ENCODE measurements around the gene ETHE1. TPM values are rescaled to one million over a fixed set of nuclear protein-coding genes. Genes with fewer than 3 reads are reported as not detected.
A peak's percentile ranks its signal among the peaks of the same experiment; 100 is the strongest.

The ETHE1 gene
- total RNA-seq, 1 donor: 52.1 TPM

GRCh38 chr19:43483281-43483680 lies 43.7 kb downstream of the ETHE1 start:
- TF ChIP-seq, protein P1, sequence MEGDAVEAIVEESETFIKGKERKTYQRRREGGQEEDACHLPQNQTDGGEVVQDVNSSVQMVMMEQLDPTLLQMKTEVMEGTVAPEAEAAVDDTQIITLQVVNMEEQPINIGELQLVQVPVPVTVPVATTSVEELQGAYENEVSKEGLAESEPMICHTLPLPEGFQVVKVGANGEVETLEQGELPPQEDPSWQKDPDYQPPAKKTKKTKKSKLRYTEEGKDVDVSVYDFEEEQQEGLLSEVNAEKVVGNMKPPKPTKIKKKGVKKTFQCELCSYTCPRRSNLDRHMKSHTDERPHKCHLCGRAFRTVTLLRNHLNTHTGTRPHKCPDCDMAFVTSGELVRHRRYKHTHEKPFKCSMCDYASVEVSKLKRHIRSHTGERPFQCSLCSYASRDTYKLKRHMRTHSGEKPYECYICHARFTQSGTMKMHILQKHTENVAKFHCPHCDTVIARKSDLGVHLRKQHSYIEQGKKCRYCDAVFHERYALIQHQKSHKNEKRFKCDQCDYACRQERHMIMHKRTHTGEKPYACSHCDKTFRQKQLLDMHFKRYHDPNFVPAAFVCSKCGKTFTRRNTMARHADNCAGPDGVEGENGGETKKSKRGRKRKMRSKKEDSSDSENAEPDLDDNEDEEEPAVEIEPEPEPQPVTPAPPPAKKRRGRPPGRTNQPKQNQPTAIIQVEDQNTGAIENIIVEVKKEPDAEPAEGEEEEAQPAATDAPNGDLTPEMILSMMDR (IDR thresholded peaks at IDR 0.05; ENCODE audit: extremely low read depth, low read depth, low read length): no peak

GRCh38 chr19:43482193-43482592 lies 44.8 kb downstream of the ETHE1 start:
- H3K27ac ChIP-seq (ENCODE audit: low read depth, low read length): no peak overlapping the region
- peaks cover 6% of the 10 kb centered on the region for H3K36me3 ChIP-seq (ENCODE audit: insufficient read depth, low read length)
- no peaks in the 10 kb centered on the region for H3K79me2 ChIP-seq (ENCODE audit: insufficient read depth, low read length)
- peak; percentile 17 for DNase-seq (ENCODE audit: insufficient read length, low spot score, missing footprints)
- no peak overlapping the region for H3K4me2 ChIP-seq (ENCODE audit: insufficient read depth, low read length)
- H4K20me1 ChIP-seq (ENCODE audit: insufficient read depth, low read length): no peaks in the 10 kb centered on the region
- H3K27me3 ChIP-seq (ENCODE audit: insufficient read depth, low read length): no peaks in the 10 kb centered on the region
- H3K4me1 ChIP-seq (ENCODE audit: insufficient read depth, low read length): no peaks in the 10 kb centered on the region
- H2AFZ ChIP-seq (ENCODE audit: low read length): no peak overlapping the region
- H3K4me3 ChIP-seq (ENCODE audit: insufficient read depth, low read length): no peak overlapping the region
- H3K9me3 ChIP-seq (ENCODE audit: low read depth, low read length): no peaks in the 10 kb centered on the region
- TF ChIP-seq, protein P1 (IDR thresholded peaks at IDR 0.05; ENCODE audit: extremely low read depth, low read depth, low read length): no peak

More at GRCh38 chr19:43483281-43483680, 43.7 kb downstream of the ETHE1 start:
- no peaks in the 10 kb centered on the region for H3K79me2 ChIP-seq (ENCODE audit: insufficient read depth, low read length)
- DNase-seq (ENCODE audit: insufficient read length, low spot score, missing footprints): no peak
- H4K20me1 ChIP-seq (ENCODE audit: insufficient read depth, low read length): no peaks in the 10 kb centered on the region
- no peaks in the 10 kb centered on the region for H3K9me3 ChIP-seq (ENCODE audit: low read depth, low read length)
- no peaks in the 10 kb centered on the region for H3K36me3 ChIP-seq (ENCODE audit: insufficient read depth, low read length)
- no peak overlapping the region for H3K4me3 ChIP-seq (ENCODE audit: insufficient read depth, low read length)
- H3K4me2 ChIP-seq (ENCODE audit: insufficient read depth, low read length): no peak overlapping the region
- no peaks in the 10 kb centered on the region for H3K27me3 ChIP-seq (ENCODE audit: insufficient read depth, low read length)
- no peaks in the 10 kb centered on the region for H3K4me1 ChIP-seq (ENCODE audit: insufficient read depth, low read length)
- no peak overlapping the region for H2AFZ ChIP-seq (ENCODE audit: low read length)
- H3K27ac ChIP-seq (ENCODE audit: low read depth, low read length): no peak overlapping the region

DNA sequence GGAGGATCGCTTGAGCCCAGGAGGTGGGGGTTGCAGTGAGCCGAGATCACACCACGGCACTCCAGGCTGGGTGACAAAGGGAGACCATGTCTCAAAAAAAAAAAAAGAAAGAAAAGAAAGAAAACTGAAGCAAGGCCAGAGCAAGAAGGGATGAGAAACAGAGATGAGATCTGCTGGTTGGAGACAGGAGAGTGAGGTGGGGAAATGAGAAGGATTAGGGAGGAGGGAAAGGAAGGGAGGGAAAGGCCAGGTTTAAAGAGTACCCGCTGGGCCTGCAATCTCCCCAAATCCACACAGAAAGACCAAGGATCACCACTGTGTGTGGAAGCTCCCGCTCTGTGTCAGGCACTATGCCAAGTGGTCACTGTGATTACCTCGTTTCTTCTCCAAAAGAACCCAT lies 45.3 kb downstream of the ETHE1 start:
- DNase-seq (ENCODE audit: insufficient read length, low spot score, missing footprints): peak; percentile 18
- Histone ChIP-seq H2AFZ (ENCODE audit: low read length) (no peak overlapping the region), H3K36me3 (ENCODE audit: insufficient read depth, low read length) (peaks cover 6% of the 10 kb centered on the region), H4K20me1 (ENCODE audit: insufficient read depth, low read length) (no peaks in the 10 kb centered on the region), H3K27ac (ENCODE audit: low read depth, low read length) (no peak overlapping the region), H3K4me1 (ENCODE audit: insufficient read depth, low read length) (peaks cover 3% of the 10 kb centered on the region), H3K79me2 (ENCODE audit: insufficient read depth, low read length) (no peaks in the 10 kb centered on the region), H3K27me3 (ENCODE audit: insufficient read depth, low read length) (no peaks in the 10 kb centered on the region), H3K9me3 (ENCODE audit: low read depth, low read length) (no peaks in the 10 kb centered on the region), H3K4me2 (ENCODE audit: insufficient read depth, low read length) (no peak overlapping the region), H3K4me3 (ENCODE audit: insufficient read depth, low read length) (no peak overlapping the region)
- TF ChIP-seq, protein P1 (IDR thresholded peaks at IDR 0.05; ENCODE audit: extremely low read depth, low read depth, low read length): no peak

GRCh38 chr19:43480574-43480973 lies 46.4 kb downstream of the ETHE1 start:
- no peaks in the 10 kb centered on the region for H3K27me3 ChIP-seq (ENCODE audit: insufficient read depth, low read length)
- H3K79me2 ChIP-seq (ENCODE audit: insufficient read depth, low read length): no peaks in the 10 kb centered on the region
- no peak overlapping the region for H3K27ac ChIP-seq (ENCODE audit: low read depth, low read length)
- H3K36me3 ChIP-seq (ENCODE audit: insufficient read depth, low read length): peaks cover 6% of the 10 kb centered on the region
- H2AFZ ChIP-seq (ENCODE audit: low read length): no peak overlapping the region
- no peak for DNase-seq (ENCODE audit: insufficient read length, low spot score, missing footprints)
- H3K4me1 ChIP-seq (ENCODE audit: insufficient read depth, low read length): peaks cover 11% of the 10 kb centered on the region
- H3K9me3 ChIP-seq (ENCODE audit: low read depth, low read length): no peaks in the 10 kb centered on the region
- no peaks in the 10 kb centered on the region for H4K20me1 ChIP-seq (ENCODE audit: insufficient read depth, low read length)
- no peak overlapping the region for H3K4me2 ChIP-seq (ENCODE audit: insufficient read depth, low read length)
- TF ChIP-seq, protein P1 (IDR thresholded peaks at IDR 0.05; ENCODE audit: extremely low read depth, low read depth, low read length): no peak
- H3K4me3 ChIP-seq (ENCODE audit: insufficient read depth, low read length): no peak overlapping the region

All from osteoblast (primary cell).